Tibial nerve (tissue), 4 donors: ENCODE data around the gene PDE3A.

ENCODE experiments used
- CTCF ChIP-seq, 5 experiments: fragments of 200-600 bp in 3 of 5; fragments of 450-650 bp in 2 of 5; sonication (generic) in 3 of 5; IDR thresholded peaks; one replicate each; pipeline ENCODE4 v1.5.1; 2016 to 2019; ENCODE audit warnings: antibody characterized with exemption in 5 of 5, mild to moderate bottlenecking in 3 of 5, moderate library complexity in 2 of 5
- EP300 ChIP-seq, 2 donors: sonication (generic); formaldehyde crosslinking; IDR thresholded peaks; one replicate each; pipeline ENCODE4 v1.6.1; 2017; ENCODE audit warnings: antibody characterized with exemption in 2 of 2, mild to moderate bottlenecking in 1 of 2

GRCh38 chr12:20446836-20447235 lies 78.5 kb downstream of the PDE3A start:
- no peak for TF ChIP-seq EP300 (IDR thresholded peaks at IDR 0.05)
- no peak for TF ChIP-seq CTCF (IDR thresholded peaks at IDR 0.05)
